Gastrocnemius medialis (tissue), 4 donors: ENCODE data around the gene MYO9A. TPM values are rescaled to one million over a fixed set of nuclear protein-coding genes. Genes with fewer than 3 reads are reported as not detected.
"Not testable (repeated sequence)": the region's sequence is repeated elsewhere in the genome, so short reads cannot be mapped to it uniquely, and the experiment has no call there.

Experiments
- ATAC-seq, 2 donors: fragments of 150-250 bp; one replicate each; pipeline ENCODE4 v1.9.1; 2016
- DNase-seq, 2 donors: peaks; one replicate each; pipeline ENCODE4 v3.0.0-alpha.2; 2019
- H3K27ac ChIP-seq, 4 donors: fragments of 200-600 bp; sonication (generic); 1 replicate in 1 of 4; 2 replicates in 3 of 4; pipeline ENCODE4 v1.5.1; 2016 to 2018; ENCODE audit warnings: mild to moderate bottlenecking in 2 of 4, moderate library complexity in 1 of 4
- H3K27me3 ChIP-seq, 3 donors: fragments of 200-600 bp; sonication (generic) in 2 of 3; 1 replicate in 1 of 3; 2 replicates in 2 of 3; pipeline versions ENCODE4 v1.5.1 to v1.6.0; 2016 to 2019; ENCODE audit warnings: mild to moderate bottlenecking in 1 of 3, moderate library complexity in 1 of 3
- H3K36me3 ChIP-seq, 2 donors: fragments of 200-600 bp; sonication (generic) in 1 of 2; one replicate each; pipeline ENCODE4 v1.5.1; 2017 to 2018
- H3K4me1 ChIP-seq, 2 donors: fragments of 200-600 bp; sonication (generic) in 1 of 2; one replicate each; pipeline ENCODE4 v1.5.1; 2016 to 2017; ENCODE audit warnings: mild to moderate bottlenecking in 2 of 2
- H3K4me3 ChIP-seq, 4 donors: fragments of 200-600 bp; sonication (generic) in 3 of 4; 1 replicate in 1 of 4; 2 replicates in 3 of 4; pipeline ENCODE4 v1.5.1; 2016 to 2019; ENCODE audit warnings: mild to moderate bottlenecking in 2 of 4
- H3K9me3 ChIP-seq, 3 donors: fragments of 200-600 bp; sonication (generic) in 2 of 3; 1 replicate in 1 of 3; 2 replicates in 2 of 3; pipeline ENCODE4 v1.5.1; 2016 to 2019
- CTCF ChIP-seq, 5 experiments: fragments of 450-650 bp in 3 of 5; fragments of 200-600 bp in 2 of 5; sonication (generic) in 2 of 5; IDR thresholded peaks in 4 of 5; conservative IDR thresholded peaks in 1 of 5; 1 replicate in 4 of 5; 2 replicates in 1 of 5; pipeline ENCODE4 v1.5.1; 2016 to 2019; ENCODE audit warnings: antibody characterized with exemption in 5 of 5, mild to moderate bottlenecking in 3 of 5, moderate library complexity in 3 of 5
- POLR2A ChIP-seq, 2 donors: fragments of 450-650 bp; IDR thresholded peaks; one replicate each; pipeline ENCODE4 v1.6.1; 2017; ENCODE audit warnings: antibody characterized with exemption in 2 of 2, mild to moderate bottlenecking in 2 of 2, moderate library complexity in 2 of 2
- in situ Hi-C, 4 donors: fragments of 200-750 bp; cut with MboI; loops; one replicate each; pipeline versions ENCODE4 v1.15.0 to v1.8.0; 2017; ENCODE audit warnings: low sequenced_read_pairs in 4 of 4
- intact Hi-C: fragments of 100-400 bp; cut with DNase I; formaldehyde crosslinking; loops from one replicate; pipeline ENCODE4 v1.15.1; 2023; ENCODE audit warnings: low total_unique reads
- total RNA-seq, 4 donors: library from RNA; depleted of rRNA; stranded (reverse); fragments of >200 nt; gene quantifications; one replicate each; pipeline versions ENCODE4 v1.1.0 to v1.2.3, GENCODE V29; 2016

Gene MYO9A
- total RNA-seq, 4 donors from 2014 or later, result 21.0 to 40.9 (median 24.2) TPM

GRCh38 chr15:72034351-72034750 lies 83.6 kb downstream of the MYO9A start:
- peaks cover 12 to 13% of the 10 kb centered on the region in 2 donors for H3K4me1 ChIP-seq
- intact Hi-C loops, result no loop called here
- ATAC-seq, result no peak

GRCh38 chr15:72033711-72034110 lies 84.2 kb downstream of the MYO9A start:
- no peak for DNase-seq
- no peak for TF ChIP-seq CTCF (IDR thresholded peaks at IDR 0.05 in 4 of 5, conservative IDR thresholded peaks at IDR 0.05 in 1 of 5)
- TF ChIP-seq POLR2A (IDR thresholded peaks at IDR 0.05), result no peak
- H3K27me3 ChIP-seq, result no peaks in the 10 kb centered on the region
- H3K9me3 ChIP-seq, result no peaks in the 10 kb centered on the region
- in situ Hi-C loops (no loop called here), intact Hi-C loops (no loop called here)
- peaks cover 12 to 13% of the 10 kb centered on the region in 2 donors for H3K4me1 ChIP-seq
- H3K4me3 ChIP-seq, result no peak overlapping the region
- no peak for ATAC-seq
- H3K36me3 ChIP-seq, result no peaks in the 10 kb centered on the region
- H3K27ac ChIP-seq, result peak overlapping the region in 2 of 4 donors; percentile 22 to 23

More at GRCh38 chr15:72034351-72034750, 83.6 kb downstream of the MYO9A start:
- no peak overlapping the region for H3K4me3 ChIP-seq
- H3K36me3 ChIP-seq, result no peaks in the 10 kb centered on the region
- no peak for DNase-seq
- in situ Hi-C loops, result no loop called here
- no peaks in the 10 kb centered on the region for H3K9me3 ChIP-seq
- H3K27ac ChIP-seq, result no peak overlapping the region
- TF ChIP-seq CTCF (IDR thresholded peaks at IDR 0.05 in 4 of 5, conservative IDR thresholded peaks at IDR 0.05 in 1 of 5) (no peak), POLR2A (IDR thresholded peaks at IDR 0.05) (no peak)
- H3K27me3 ChIP-seq, result no peaks in the 10 kb centered on the region

- H3K4me3 ChIP-seq, result no peak overlapping the region
Observed at GRCh38 chr15:72033285-72033684, 84.7 kb downstream of the MYO9A start.

GRCh38 chr15:72021604-72022003 lies 96.3 kb downstream of the MYO9A start:
- ATAC-seq, result no peak
- H3K36me3 ChIP-seq, result peaks cover 0 to 14% of the 10 kb centered on the region in 2 donors
- in situ Hi-C loops, result no loop called here
- intact Hi-C loops, result loop anchor here (5.0 kb wide), 1 partner anchor 96 kb away; the partner anchor contains the start of genes MYO9A and SENP8
- H3K9me3 ChIP-seq, result no peaks in the 10 kb centered on the region
- H3K4me3 ChIP-seq, result no peak overlapping the region
- H3K4me1 ChIP-seq, result peaks cover 8 to 14% of the 10 kb centered on the region in 2 donors
- TF ChIP-seq CTCF (IDR thresholded peaks at IDR 0.05 in 4 of 5, conservative IDR thresholded peaks at IDR 0.05 in 1 of 5), result no peak
- no peak for TF ChIP-seq POLR2A (IDR thresholded peaks at IDR 0.05)
- H3K27ac ChIP-seq, result peak overlapping the region in 1 of 4 donors; percentile 48
- no peaks in the 10 kb centered on the region for H3K27me3 ChIP-seq
- DNase-seq, result no peak

More at GRCh38 chr15:72033285-72033684, 84.7 kb downstream of the MYO9A start:
- in situ Hi-C loops (no loop called here), intact Hi-C loops (no loop called here)
- no peak for DNase-seq
- Histone ChIP-seq H3K9me3 (no peaks in the 10 kb centered on the region), H3K27me3 (no peaks in the 10 kb centered on the region), H3K36me3 (no peaks in the 10 kb centered on the region), H3K27ac (peak overlapping the region in 3 of 4 donors; percentile 2 to 23 (median 22)), H3K4me1 (peaks cover 12 to 13% of the 10 kb centered on the region in 2 donors)
- ATAC-seq, result no peak
- TF ChIP-seq POLR2A (IDR thresholded peaks at IDR 0.05) (no peak), CTCF (IDR thresholded peaks at IDR 0.05 in 4 of 5, conservative IDR thresholded peaks at IDR 0.05 in 1 of 5) (no peak)

- TF ChIP-seq CTCF (IDR thresholded peaks at IDR 0.05 in 4 of 5, conservative IDR thresholded peaks at IDR 0.05 in 1 of 5), result no peak
- no peak for TF ChIP-seq POLR2A (IDR thresholded peaks at IDR 0.05)
- Histone ChIP-seq H3K27ac (peak overlapping the region in 1 of 4 donors; percentile 48), H3K4me3 (no peak overlapping the region), H3K27me3 (no peaks in the 10 kb centered on the region), H3K4me1 (peaks cover 8 to 14% of the 10 kb centered on the region in 2 donors), H3K9me3 (no peaks in the 10 kb centered on the region), H3K36me3 (peaks cover 0 to 15% of the 10 kb centered on the region in 2 donors)
- intact Hi-C loops (loop anchor here (5.0 kb wide), 1 partner anchor 97 kb away; the partner anchor contains the start of genes MYO9A and SENP8), in situ Hi-C loops (no loop called here)
- peak; percentile 83 to 87 for ATAC-seq
- DNase-seq, result no peak
Observed at GRCh38 chr15:72020799-72021198, 97.2 kb downstream of the MYO9A start.

- H3K27ac ChIP-seq, DNase-seq, ATAC-seq, H3K4me1 ChIP-seq, in situ Hi-C loops, H3K36me3 ChIP-seq, H3K9me3 ChIP-seq, intact Hi-C loops, H3K27me3 ChIP-seq, H3K4me3 ChIP-seq: not testable (repeated sequence)
Observed at GRCh38 chr15:72014555-72014954, 103.4 kb downstream of the MYO9A start.
